ENCODE measurements around the gene RAB11A. TPM values are rescaled to one million over a fixed set of nuclear protein-coding genes. Genes with fewer than 3 reads are reported as not detected.

Gene RAB11A
- 190 TPM for total RNA-seq

DNA sequence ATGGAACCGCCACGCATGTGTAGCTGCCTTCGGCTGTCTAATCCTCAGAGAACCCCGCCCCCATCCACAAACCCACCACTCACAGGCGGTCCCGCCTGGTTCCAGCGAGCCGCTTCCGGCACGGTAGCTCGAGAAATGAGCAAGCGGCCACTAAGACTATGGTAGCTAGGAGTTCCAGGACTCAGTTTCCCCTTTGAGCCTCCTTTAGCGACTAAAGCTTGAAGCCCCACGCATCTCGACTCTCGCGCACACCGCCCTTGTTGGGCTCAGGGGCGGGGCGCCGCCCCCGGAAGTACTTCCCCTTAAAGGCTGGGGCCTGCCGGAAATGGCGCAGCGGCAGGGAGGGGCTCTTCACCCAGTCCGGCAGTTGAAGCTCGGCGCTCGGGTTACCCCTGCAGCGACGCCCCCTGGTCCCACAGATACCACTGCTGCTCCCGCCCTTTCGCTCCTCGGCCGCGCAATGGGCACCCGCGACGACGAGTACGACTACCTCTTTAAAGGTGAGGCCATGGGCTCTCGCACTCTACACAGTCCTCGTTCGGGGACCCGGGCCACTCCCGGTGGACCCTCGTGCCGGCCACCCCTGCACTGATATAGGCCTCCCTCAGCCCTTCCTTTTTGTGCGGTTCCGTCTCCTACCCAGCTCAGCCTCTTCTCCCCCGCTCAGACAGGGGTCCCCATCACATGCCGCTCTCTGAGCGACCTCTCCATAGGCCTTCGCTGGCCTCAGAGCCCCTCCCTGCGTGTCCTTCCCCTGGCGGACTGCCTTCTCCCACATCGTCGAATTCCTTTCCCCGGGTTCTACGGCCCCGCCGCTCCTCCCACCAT is at the start of gene RAB11A:
TSS of gene RAB11A (plus strand) at position 366 of the 828 bp plus-strand sequence. CDS start at position 461, 95 bp downstream.
- DNase-seq (ENCODE audit: low spot score in 2 of 2) (peak; percentile 83 to 93), FAIRE-seq (no peak)

GRCh38 chr15:65819563-65819960 is 49.7 kb upstream of the RAB11A start:
- DNase-seq (ENCODE audit: low spot score in 2 of 2) (no peak), FAIRE-seq (no peak)

DNA sequence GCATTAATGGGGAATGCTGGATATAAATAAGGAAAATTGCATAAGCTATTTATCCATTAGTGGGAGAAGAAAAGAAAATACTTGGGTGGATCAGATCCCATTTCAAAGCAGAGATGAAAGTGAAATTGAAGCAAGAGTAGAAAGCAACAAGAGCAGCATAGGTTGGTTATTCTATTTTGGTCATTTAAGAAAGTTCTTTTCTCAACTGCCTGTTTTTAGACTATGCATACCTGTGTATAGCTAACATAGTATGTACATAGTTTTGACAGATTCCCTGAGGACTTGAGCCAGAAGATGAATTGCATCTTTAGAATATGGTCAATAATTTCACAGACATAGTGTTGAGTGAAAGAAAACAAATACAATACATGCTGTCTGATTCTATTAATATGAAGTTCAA is 48.2 kb upstream of the RAB11A start:
- no peak for FAIRE-seq

DNA sequence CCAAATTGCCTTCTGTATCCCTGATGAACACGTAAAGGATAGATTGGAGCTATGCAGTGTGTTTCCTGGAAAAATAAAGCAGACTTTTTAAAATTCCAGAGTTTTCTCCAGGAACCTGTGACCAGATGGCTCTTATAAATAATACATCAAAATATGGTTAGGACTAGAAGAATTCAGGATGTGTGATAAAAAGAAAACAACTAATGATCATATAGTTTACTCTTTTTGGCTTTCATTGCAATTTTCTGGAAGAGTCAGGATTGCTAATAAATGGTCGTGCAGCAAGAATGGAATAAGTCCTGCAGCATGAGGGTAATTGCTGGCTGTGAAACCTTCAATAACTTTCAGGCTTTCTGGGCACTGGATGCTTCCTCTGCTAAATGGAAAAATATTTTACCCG is 47.0 kb upstream of the RAB11A start:
- DNase-seq (ENCODE audit: low spot score in 2 of 2) (no peak), FAIRE-seq (no peak)

More for the DNA sequence above, 48.2 kb upstream of the RAB11A start:
- no peak for DNase-seq (ENCODE audit: low spot score in 2 of 2)

DNA sequence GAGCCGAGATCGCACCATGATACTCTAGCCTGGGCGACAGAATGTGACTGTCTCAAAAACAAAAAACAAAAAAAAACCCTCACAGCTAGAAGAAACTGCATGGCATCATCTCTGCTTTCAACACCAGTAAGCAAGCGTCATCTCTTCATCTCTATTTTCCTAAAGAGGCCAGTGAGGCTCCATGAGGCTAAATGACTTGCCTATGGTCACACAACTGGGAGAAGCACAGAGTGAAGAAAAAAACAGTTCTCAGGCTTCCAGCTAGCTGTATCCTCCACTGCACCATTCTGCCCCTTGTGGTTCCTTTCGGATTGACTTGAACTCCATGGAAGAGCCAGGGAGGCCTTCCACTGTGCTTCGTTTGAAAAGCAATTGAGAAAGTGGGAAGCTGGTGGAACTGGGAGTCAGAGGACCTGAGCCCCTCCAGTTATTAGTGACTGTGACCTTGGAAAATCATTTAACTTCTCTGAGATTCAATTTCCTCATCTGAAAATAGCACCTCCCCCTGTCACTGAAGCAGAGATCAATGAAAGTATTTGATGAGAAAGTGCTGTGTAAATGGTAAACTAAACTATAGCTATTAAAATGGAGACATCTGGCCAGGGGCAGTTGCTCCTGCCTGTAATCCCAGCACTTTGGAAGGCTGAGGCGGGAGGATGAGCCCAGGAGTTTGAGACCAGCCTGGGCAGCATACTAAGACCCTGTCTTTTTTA is 45.1 kb upstream of the RAB11A start:
- DNase-seq (ENCODE audit: low spot score in 2 of 2) (peak in 1 of 2 donors; percentile 61), FAIRE-seq (no peak)

- no peak for FAIRE-seq
- DNase-seq (ENCODE audit: low spot score in 2 of 2): no peak
These were observed 44.2 kb upstream of the RAB11A start for GRCh38 chr15:65824941-65825544.

DNA sequence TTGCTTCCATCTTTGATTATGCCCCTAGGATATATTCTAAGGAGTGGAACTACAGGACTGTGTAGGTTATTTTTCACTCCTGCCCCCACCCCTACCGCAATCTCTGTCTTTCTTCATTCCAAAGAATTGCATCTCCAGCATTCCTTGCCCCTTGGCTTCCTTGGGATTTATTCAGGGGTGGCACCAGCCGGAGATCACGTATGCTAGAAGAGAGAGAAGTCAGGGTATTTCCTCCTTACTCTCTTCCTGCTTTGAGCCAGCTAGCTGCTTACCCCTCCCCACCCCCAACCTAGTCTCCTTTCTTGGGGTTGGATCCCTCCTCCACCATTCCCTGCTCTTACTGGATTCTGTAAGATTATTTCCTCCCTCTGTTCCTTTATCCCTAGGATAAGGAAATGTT is 42.2 kb upstream of the RAB11A start:
- DNase-seq (ENCODE audit: low spot score in 2 of 2) (no peak), FAIRE-seq (no peak)

DNA sequence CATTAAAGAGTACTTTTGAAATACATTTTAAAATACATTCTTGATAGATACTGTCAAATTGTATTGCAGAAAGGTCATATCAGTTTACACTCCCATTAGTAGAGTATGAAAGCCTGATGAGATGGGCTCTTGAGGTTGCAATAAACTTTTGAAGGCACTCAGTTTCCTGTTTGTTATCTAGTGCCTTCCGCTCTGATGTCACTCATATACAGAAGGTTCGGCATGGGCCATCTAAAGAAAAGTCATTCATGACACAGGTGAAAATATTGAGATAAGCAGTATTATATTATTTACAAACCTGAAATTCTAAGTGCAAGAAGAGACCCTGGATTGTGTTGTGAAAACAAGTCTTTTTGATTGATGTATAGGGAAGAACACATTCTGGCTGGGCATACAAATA is 40.7 kb upstream of the RAB11A start:
- no peak for FAIRE-seq
- DNase-seq (ENCODE audit: low spot score in 2 of 2): no peak

GRCh38 chr15:65829130-65829764 is 40.0 kb upstream of the RAB11A start:
- FAIRE-seq (no peak), DNase-seq (ENCODE audit: low spot score in 2 of 2) (no peak)

DNA sequence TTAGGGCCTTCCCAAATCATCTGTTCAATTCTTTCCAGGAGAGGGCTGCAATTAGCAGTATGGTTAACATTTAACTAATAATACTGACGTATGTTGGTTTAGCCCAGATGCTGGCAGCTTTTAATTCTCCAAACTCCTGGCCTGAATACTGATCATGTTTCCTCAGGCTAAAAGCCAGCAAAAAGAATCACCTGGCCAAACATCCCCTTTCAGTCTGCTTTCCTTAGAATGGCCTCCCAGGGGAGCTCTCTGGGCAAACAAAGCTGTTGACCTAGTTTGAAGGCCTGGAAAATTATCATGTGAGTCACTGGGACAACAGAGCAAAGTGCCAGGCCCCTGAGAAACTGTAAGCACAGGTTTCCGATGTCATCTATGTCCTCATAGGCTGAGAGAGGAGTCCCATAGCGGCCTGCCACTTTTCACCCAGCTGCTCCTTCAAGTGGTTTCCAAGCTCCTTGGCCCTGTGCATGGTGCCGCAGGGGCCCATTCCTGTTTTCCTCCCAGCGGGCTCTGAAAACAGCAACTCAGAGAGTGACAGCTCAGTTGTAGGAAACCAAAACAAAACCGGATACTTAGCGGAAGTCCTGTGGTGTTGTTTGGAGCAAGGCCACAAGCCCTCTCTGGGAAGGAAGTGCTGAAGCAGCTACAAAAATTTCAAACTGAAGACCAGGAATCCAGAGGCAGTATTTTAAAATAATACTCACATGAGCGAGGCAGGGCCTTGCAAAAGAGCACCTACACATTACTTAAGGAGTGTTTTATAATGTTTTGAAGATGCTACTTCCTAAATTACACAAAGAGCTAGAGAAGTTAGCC is 36.5 kb upstream of the RAB11A start:
- FAIRE-seq (no peak), DNase-seq (ENCODE audit: low spot score in 2 of 2) (peak; percentile 37 to 61)

GRCh38 chr15:65833501-65834205 is 35.6 kb upstream of the RAB11A start:
- DNase-seq (ENCODE audit: low spot score in 2 of 2) (no peak), FAIRE-seq (no peak)

GRCh38 chr15:65834603-65835282 is 34.5 kb upstream of the RAB11A start:
- DNase-seq (ENCODE audit: low spot score in 2 of 2) (no peak), FAIRE-seq (no peak)

DNA sequence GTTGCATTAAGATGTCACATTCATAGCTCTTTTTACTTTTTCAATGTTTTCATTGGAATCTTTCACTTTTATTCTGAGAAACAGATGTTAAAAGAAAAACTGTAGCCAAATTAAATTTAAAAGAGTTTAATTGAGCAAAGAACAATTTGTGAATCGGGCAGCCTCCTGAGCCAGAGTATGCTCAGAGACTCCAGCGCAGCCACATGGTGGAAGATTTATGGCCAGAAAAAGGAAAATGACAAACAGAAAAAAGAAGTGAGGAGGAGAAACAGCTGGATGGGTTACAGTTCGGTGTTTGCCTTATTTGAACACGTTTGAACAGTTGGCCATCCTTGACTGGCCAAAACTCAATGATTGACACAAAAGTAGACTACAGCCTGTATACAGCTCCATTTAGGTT is 33.8 kb upstream of the RAB11A start:
- no peak for DNase-seq (ENCODE audit: low spot score in 2 of 2)

DNA sequence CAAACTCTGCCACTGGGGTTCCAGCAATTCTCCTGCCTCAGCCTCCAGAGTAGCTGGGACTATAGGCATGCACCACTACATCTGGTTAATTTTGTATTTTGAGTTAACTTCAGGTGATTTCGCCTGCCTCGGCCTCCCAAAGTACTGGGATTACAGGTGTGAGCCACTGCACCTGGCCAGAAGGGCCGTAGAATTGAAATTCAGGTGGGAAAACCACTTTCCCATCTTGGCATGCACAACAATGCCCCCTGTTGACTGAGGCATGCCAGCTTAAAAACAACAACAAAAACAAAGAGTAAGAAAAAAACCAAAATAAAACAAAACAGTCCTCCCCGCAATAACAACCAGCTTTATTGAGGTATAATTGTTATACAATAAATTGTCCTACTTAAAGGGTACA is 32.6 kb upstream of the RAB11A start:
- FAIRE-seq: no peak
- DNase-seq (ENCODE audit: low spot score in 2 of 2): no peak

More for the DNA sequence above, 33.8 kb upstream of the RAB11A start:
- FAIRE-seq: no peak

DNA sequence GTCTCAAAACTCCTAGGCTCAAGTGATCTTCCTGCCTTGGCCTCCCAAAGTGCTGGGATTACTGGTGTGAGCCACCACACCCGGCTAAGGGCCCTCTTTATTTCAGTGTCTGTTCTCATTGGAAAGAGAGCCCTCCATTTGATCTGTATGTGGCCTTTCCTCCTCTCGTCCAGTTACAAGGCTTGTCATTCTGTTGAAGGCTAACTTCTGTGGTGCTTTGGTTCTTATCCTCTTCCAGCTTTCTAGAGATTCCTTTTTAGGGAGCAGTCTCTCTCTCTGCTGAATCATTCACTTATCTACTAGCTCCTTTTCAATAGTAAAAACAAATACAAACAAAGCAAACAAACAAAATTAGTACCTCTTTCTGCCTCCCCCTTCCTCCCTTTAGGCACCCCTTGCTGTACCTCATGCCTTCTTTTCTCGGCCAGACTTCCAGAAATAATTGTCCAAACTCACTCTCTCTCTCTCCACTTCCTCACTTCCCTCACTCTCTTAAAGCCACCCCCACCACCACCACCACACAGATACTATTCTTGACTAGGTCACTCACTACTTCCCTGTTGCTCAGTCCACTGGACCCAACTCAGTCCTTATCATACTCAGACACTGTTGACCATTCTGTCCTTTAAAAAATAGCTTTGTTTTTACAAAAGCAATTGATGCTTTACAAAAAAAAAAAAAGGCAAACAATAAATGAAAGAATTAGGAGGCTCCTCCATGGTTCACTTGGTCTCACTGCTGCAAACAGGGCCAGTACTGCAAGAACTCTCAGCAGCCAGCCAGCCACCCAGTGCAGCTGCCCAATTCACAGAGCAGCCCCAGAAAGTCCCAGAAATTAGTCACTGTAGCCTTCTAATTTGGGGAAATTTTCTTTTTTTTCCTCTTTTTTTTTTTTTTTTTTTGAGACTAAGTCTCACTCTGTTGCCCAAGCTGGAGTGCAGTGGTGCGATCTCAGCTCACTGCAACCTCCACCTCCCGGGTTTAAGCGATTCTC is 31.7 kb upstream of the RAB11A start:
- DNase-seq (ENCODE audit: low spot score in 2 of 2) (no peak), FAIRE-seq (no peak)

- no peak for FAIRE-seq
- no peak for DNase-seq (ENCODE audit: low spot score in 2 of 2)
These were observed 29.9 kb upstream of the RAB11A start for GRCh38 chr15:65839354-65839901.

- no peak for DNase-seq (ENCODE audit: low spot score in 2 of 2)
- no peak for FAIRE-seq
These were observed 29.3 kb upstream of the RAB11A start for GRCh38 chr15:65839985-65840384.
